Measurements from ENCODE around the gene USP4. TPM values are rescaled to one million over a fixed set of nuclear protein-coding genes. Genes with fewer than 3 reads are reported as not detected.
"Not testable (repeated sequence)": the region's sequence is repeated elsewhere in the genome, so short reads cannot be mapped to it uniquely, and the experiment has no call there.

USP4 gene
- polyA plus RNA-seq (2012; ENCODE audit: insufficient read depth, insufficient read length), result 35.0 TPM

DNA sequence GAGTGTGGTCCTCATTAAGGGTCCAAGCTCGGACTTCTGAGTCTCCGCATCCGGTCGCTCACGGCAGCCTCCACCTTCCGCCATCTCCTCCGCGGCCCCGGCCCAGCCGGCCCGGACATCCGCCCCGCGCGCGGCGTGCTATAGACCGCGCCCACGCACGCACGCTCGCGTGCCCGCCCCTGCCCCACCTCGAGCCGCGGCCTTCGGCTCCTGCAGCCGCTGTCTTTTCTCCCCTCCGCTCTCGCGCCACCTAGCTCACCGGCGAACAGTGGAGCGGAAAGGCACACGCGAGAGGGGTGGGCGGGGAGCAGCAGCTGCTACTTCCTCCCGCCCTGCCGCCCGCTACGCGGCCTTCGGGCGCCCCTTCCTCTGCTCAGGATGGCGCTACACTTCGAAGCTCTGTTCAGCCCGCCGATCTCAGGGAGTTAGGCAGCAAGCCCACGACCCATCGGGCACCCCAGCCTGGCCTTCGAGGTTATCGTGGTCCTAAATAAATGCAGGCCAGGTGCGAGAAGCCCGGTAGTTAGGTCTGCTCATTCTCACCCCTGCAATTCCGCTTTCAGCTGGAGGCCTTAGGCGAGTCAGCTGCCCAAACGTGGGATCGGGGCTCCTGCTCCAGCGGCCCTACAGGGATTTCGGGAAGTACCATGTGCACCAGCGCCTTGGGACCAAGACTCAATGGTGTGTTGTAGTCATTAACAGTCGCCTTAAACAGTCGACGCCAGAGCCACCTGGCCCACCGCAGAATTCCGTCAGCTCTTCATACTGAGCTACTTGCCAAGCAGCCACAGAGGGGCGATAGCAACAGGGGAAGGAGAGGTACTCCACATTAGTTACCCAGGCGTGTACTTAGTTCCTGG is at the start of gene USP4:
Gene USP4 (minus strand): TSS at position 113 of the 860 bp plus-strand sequence. CDS start 29 bp downstream, at position 84.
- peak; percentile 93 for DNase-seq (ENCODE audit: low read depth, low spot score)
- peak within 1 kb of the TSS; percentile 85 for H3K4me3 ChIP-seq (ENCODE audit: low read length)

DNA sequence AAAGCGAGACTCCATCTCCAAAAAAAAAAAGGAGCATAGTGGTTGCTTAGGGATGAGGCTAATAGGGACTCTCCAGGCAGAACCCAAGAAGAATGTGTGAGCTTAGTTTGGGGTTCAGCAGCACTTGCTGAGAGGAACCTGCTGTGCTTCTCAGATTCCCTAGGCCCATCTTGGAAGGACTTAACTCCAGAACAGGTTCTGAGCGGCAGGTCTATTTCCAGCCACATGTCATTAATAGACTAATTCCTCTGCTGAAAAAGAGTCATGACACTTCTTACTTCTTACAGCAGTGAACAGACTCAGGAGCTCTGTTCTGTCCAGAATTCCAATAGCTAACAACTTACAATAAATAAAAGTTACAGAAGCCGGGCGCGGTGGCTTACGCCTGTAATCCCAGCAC is 49.4 kb upstream of the USP4 start:
- H3K4me3 ChIP-seq (ENCODE audit: low read length), result no peak overlapping the region

GRCh38 chr3:49388289-49388820 is 48.5 kb upstream of the USP4 start:
- H3K4me3 ChIP-seq (ENCODE audit: low read length), result no peak overlapping the region
- no peak for DNase-seq (ENCODE audit: low read depth, low spot score)

More for the DNA sequence above, 49.4 kb upstream of the USP4 start:
- no peak for DNase-seq (ENCODE audit: low read depth, low spot score)

GRCh38 chr3:49387721-49388120 is 47.9 kb upstream of the USP4 start:
- DNase-seq (ENCODE audit: low read depth, low spot score), result no peak
- H3K4me3 ChIP-seq (ENCODE audit: low read length), result no peak overlapping the region

DNA sequence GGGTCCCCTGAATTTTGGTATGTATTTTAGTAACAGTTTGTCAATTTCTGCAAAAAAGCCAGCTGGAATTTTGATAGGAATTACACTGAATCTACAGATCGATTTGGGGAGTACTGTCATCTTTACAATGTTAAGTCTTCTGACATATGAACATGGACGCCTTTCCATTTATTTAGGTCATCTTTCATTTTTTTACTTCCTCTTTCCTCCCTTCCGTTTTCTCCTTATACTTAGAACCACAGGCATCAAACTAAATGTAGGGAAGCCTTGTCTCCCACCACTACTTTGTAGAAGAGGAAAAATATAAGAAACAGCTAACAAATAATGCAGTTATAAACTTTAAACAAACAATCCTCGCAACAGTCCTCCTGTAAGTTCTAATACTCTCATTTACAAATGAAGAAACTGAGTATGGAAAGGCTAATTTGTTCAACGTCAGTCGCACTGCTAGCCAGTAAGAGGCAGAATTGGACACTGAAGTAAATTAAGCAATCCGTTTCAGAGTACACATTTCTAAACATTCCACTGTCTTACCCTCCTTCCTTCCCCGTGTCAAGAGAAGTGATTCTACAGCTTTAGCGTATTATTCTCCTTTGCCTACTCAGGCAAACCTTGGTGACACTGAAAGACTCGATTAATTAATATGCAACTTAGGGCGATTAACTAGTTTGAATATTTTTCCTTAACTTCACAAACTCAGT is 46.4 kb upstream of the USP4 start:
- DNase-seq (ENCODE audit: low read depth, low spot score), result no peak
- H3K4me3 ChIP-seq (ENCODE audit: low read length), result no peak overlapping the region

DNA sequence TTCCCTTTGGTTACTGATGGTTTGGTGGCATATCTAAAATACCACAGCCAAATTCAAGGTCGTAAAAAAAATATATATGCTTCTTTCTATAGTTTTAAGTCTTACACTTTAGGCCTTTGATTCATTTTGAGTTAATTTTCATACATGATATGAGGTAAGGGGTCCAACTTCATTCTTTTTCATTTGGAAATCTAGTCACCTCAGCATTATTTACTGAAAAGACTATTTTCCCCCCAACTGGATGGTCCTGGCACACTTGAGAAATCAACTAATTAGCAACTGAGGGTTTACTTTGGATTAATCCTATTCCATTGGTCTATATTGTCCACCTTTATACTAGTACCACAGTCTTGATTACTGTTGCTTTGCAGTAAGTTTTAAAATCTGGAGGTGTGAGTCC is 45.8 kb upstream of the USP4 start:
- DNase-seq (ENCODE audit: low read depth, low spot score), result no peak
- H3K4me3 ChIP-seq (ENCODE audit: low read length), result no peak overlapping the region

- no peak for DNase-seq (ENCODE audit: low read depth, low spot score)
- H3K4me3 ChIP-seq (ENCODE audit: low read length), result no peak overlapping the region
These were observed 43.5 kb upstream of the USP4 start for GRCh38 chr3:49383387-49383786.

DNA sequence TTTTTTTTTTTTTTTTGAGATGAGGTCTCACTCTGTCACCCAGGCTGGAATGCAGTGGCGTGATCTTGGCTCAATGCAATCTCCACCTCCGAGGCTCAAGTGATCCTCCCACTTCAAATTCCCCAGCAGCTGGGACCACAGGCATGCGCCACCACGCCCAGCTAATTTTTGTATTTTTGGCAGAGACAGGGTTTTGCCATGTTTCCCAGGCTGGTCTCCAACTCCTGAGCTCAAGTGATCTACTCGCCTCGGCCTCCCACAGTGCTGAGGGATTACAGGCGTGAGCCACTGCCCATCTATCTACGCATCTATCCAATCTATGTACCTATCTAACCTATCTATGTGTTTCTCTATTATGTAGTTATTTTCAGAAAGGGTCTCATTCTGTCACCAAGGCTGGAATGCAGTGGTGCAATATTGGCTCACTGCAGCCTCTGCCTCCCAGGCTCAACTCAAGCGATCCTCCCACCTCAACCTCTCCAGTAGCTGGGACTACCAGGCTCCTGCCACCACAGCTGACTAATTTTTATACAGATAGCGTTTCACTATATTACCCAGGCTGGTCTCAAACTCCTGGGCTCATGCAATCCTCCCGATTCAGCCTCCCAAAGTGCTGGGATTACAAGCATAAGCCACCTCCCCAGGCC is 38.5 kb upstream of the USP4 start:
- no peak overlapping the region for H3K4me3 ChIP-seq (ENCODE audit: low read length)
- DNase-seq (ENCODE audit: low read depth, low spot score), result no peak

GRCh38 chr3:49377483-49377882 is 37.6 kb upstream of the USP4 start:
- H3K4me3 ChIP-seq (ENCODE audit: low read length), result no peak overlapping the region
- peak; percentile 81 for DNase-seq (ENCODE audit: low read depth, low spot score)

DNA sequence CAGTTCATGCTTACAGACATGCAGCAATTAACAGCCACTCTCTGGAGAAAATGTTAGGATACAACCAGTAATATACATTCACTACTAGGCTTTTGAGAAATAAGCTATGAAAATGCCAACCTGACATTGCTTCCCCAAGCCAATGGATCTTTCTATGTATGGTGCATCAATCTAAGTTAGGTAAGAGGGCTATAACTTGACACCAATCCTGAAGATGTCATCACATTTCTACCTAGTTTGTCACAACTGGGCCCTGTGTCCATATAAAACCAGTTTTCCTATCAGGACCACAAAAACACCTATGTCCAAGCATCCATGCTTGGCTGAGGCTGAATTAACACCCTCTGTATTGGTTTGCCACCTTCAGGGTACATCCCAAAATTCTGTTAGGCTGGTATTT is 32.1 kb upstream of the USP4 start:
- DNase-seq (ENCODE audit: low read depth, low spot score), result no peak
- H3K4me3 ChIP-seq (ENCODE audit: low read length), result no peak overlapping the region

DNA sequence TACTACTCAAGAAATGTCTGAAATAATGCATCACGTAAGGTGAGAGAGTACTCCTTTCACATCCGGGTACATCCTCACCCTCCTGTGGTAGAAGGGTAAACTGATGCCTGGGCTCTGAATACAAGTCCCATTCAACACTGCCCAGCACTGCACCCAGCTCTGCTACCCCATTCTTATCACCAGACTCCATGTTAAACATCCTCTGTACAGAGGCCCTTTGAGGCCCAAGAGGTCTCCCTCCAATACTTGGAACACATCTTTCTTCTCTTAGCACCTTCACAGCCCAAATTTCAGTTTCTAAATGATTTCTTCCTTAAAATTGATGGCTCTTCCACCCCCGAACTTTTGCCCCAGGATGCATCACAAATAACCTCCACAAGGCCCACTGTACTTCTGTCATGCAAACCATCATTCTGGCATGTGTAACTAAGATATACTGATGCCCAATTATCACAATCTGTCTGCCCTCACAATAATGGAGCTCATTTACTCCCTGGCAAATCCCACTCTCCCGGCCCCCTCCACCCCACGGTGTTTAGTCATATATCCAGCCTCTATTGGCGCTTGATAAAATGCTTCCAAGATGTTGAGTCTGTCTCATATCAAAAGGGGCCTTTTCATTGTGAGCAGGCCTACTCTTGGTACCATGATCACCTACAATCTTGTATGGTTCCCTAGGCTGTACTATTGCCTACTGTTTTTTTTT is 30.9 kb upstream of the USP4 start:
- no peak for DNase-seq (ENCODE audit: low read depth, low spot score)
- H3K4me3 ChIP-seq (ENCODE audit: low read length), result no peak overlapping the region

- DNase-seq (ENCODE audit: low read depth, low spot score), result no peak
- H3K4me3 ChIP-seq (ENCODE audit: low read length), result no peak overlapping the region
These were observed 22.7 kb upstream of the USP4 start for GRCh38 chr3:49362561-49362960.

DNA sequence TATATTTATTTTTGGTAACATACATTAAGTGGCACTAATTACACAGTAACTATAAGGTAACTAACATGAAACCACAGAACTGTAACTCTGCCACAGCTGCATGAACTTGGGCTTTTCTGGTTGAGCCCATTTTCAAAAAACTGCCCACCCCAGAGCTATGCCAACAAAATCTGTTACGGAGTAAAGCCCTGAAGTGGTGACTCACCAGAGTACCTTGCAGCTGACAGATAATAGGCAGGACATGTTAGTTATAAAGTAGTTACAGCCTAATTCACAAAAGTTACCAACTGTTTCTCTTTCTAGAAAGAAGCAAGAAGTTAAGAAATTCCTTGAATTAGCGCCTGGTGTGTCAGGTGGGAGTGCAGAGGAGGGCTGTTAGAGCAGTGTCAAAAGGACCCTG is 19.8 kb upstream of the USP4 start:
- DNase-seq (ENCODE audit: low read depth, low spot score), result no peak
- H3K4me3 ChIP-seq (ENCODE audit: low read length), result no peak overlapping the region

DNA sequence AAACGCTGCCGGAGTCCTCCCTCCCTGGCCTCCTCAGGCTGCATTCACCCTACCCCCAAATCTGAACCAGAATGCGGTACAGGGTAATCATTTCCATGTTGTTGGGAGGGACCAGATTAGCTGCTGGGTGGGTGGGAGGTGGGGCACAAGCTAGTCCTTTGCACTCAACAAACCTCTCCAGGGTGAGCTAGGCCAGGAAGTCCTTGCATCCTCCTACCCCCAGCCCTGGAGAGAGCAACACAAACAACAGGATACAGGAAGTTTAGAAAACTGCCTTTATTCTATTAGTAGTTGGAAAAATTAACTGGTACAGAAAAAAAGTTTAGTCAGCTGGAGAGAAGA is 19.0 kb upstream of the USP4 start:
- H3K4me3 ChIP-seq (ENCODE audit: low read length), result peak overlapping the region; percentile 85
- DNase-seq (ENCODE audit: low read depth, low spot score), result peak; percentile 26

GRCh38 chr3:49358217-49358883 is 18.5 kb upstream of the USP4 start, which contains the start of gene GPX1:
Gene GPX1 (minus strand): TSS chr3:49358353. CDS start chr3:49358278, 75 bp downstream.
- H3K4me3 ChIP-seq (ENCODE audit: low read length), result peak within 1 kb of the TSS; percentile 85
- DNase-seq (ENCODE audit: low read depth, low spot score), result peak; percentile 88

GRCh38 chr3:49357443-49358216 is 17.8 kb upstream of the USP4 start:
- DNase-seq (ENCODE audit: low read depth, low spot score), result not testable (repeated sequence)
- peak overlapping the region; percentile 85 for H3K4me3 ChIP-seq (ENCODE audit: low read length)

DNA sequence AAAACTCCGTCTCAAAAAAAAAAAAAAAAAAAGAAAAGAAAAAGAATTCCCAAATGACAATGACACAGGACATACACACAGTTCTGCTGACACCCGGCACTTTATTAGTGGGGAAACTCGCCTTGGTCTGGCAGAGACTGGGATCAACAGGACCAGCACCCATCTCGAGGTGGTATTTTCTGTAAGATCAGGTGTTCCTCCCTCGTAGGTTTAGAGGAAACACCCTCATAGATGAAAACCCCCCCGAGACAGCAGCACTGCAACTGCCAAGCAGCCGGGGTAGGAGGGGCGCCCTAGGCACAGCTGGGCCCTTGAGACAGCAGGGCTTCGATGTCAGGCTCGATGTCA is 17.2 kb upstream of the USP4 start:
- not testable (repeated sequence) for DNase-seq (ENCODE audit: low read depth, low spot score)
- peak overlapping the region; percentile 85 for H3K4me3 ChIP-seq (ENCODE audit: low read length)

DNA sequence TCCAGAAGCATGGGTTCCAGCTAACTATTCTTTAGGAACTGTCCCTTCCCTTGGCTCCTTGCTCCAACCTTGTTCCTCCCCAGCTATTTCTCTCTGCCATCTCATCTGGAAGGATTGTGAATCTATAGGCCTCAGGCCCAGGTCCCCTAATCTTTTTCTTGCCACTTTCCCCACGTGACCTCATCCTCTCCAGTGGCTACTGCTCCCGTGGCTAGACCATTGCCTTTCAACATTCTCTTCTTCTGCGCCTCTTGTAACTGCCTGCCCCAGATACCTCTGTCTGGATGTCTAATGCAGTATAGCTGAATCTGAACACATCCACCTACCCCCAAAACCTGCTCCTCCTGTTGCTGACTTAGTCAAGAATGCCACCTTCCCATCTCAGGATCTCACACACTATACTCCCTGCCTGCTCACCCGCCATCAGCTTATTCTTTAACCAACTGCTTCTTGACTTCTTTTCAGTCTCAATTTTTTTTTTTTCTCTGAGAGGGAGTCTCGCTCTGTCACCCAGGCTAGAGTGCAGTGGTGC is 13.1 kb upstream of the USP4 start:
- DNase-seq (ENCODE audit: low read depth, low spot score), result no peak
- no peak overlapping the region for H3K4me3 ChIP-seq (ENCODE audit: low read length)
